Neutrophil (primary cell): Measurements from ENCODE around the gene AGAP1.

ENCODE experiments used
- H3K27ac ChIP-seq: fragments of 200-600 bp; sonication (generic); 2 replicates; pipeline ENCODE4 v1.5.1; 2016; ENCODE audit warnings: mild to moderate bottlenecking, moderate library complexity
- H3K27me3 ChIP-seq: fragments of 200-600 bp; sonication (generic); 2 replicates; pipeline ENCODE4 v1.6.0; 2016; ENCODE audit warnings: mild to moderate bottlenecking
- H3K36me3 ChIP-seq: fragments of 200-600 bp; sonication (generic); 2 replicates; pipeline ENCODE4 v1.5.1; 2017
- H3K4me1 ChIP-seq, 2 experiments: fragments of 200-600 bp in 1 of 2; sonication (generic) in 1 of 2; 1 replicate in 1 of 2; 2 replicates in 1 of 2; pipeline versions ENCODE4 v1.5.1 to v1.6.1; 2013 to 2016; ENCODE audit warnings: low read depth in 1 of 2, low read length in 1 of 2, mild to moderate bottlenecking in 1 of 2, moderate library complexity in 1 of 2; ENCODE audit not compliant: control insufficient read depth in 1 of 2, insufficient read depth in 1 of 2
- H3K4me3 ChIP-seq, 2 experiments: fragments of 200-600 bp in 1 of 2; sonication (generic) in 1 of 2; 1 replicate in 1 of 2; 2 replicates in 1 of 2; pipeline ENCODE4 v1.5.1; 2013 to 2016; ENCODE audit warnings: low read depth in 1 of 2, low read length in 1 of 2, mild to moderate bottlenecking in 1 of 2, moderate library complexity in 1 of 2
- H3K9me3 ChIP-seq: fragments of 200-600 bp; sonication (generic); 2 replicates; pipeline ENCODE4 v1.5.1; 2016
- TF ChIP-seq, protein P1 (sequence below): fragments of 200-600 bp; sonication (generic); IDR thresholded peaks from 2 replicates; pipeline ENCODE4 v1.5.1; 2016; ENCODE audit warnings: antibody characterized with exemption

Gene AGAP1

DNA sequence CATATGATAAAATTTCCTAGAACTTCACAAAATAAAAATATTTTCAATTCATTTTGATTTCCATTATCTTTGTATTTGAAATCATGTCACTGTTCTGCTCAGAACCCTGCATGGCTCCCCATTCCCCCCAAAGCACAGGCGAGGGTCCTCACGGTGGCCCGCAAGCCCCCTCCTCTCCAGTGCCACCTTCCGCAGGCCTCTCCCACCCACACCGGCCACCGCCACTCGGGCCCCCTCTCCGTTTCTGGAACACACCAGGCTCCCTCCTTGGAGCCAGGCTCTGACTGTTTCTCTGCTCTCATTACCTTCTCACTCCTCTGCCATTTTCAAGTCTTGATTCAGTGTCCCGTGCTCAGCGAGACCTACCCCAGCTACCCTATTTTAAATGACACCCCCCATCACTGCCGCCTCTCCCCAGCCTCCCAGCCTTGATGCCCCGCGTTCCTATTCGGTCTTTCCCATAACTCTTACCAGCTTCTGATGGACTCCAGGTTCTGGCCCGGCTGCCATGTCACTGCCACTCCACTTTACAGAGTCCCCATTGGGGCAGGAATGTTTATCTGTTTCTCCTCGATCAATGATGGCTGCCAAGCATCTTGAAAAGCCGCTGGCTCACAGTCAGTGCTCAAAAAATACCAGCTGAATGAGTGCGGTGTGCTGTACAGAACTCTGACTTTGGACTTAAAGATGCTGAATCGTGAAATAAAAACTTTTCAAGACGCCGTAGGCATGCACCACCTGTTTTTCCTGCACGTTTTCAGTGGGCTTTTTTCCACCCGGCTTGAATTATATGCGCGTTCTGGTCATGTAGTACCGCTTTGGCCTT is 473.3 kb downstream of the AGAP1 start:
- Histone ChIP-seq H3K36me3 (no peaks in the 10 kb centered on the region), H3K27me3 (no peaks in the 10 kb centered on the region), H3K27ac (no peak overlapping the region), H3K9me3 (no peaks in the 10 kb centered on the region), H3K4me1 (no peaks in the 10 kb centered on the region), H3K4me3 (no peak overlapping the region)
- TF ChIP-seq, protein P1, sequence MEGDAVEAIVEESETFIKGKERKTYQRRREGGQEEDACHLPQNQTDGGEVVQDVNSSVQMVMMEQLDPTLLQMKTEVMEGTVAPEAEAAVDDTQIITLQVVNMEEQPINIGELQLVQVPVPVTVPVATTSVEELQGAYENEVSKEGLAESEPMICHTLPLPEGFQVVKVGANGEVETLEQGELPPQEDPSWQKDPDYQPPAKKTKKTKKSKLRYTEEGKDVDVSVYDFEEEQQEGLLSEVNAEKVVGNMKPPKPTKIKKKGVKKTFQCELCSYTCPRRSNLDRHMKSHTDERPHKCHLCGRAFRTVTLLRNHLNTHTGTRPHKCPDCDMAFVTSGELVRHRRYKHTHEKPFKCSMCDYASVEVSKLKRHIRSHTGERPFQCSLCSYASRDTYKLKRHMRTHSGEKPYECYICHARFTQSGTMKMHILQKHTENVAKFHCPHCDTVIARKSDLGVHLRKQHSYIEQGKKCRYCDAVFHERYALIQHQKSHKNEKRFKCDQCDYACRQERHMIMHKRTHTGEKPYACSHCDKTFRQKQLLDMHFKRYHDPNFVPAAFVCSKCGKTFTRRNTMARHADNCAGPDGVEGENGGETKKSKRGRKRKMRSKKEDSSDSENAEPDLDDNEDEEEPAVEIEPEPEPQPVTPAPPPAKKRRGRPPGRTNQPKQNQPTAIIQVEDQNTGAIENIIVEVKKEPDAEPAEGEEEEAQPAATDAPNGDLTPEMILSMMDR, result no peak

GRCh38 chr2:235968155-235968554 is 474.3 kb downstream of the AGAP1 start:
- no peak overlapping the region for H3K27ac ChIP-seq
- H3K4me3 ChIP-seq, result no peak overlapping the region
- H3K9me3 ChIP-seq, result no peaks in the 10 kb centered on the region
- no peaks in the 10 kb centered on the region for H3K27me3 ChIP-seq
- H3K36me3 ChIP-seq, result no peaks in the 10 kb centered on the region
- no peaks in the 10 kb centered on the region for H3K4me1 ChIP-seq
- TF ChIP-seq, protein P1, result no peak

- Histone ChIP-seq H3K9me3 (no peaks in the 10 kb centered on the region), H3K27ac (no peak overlapping the region), H3K4me1 (no peaks in the 10 kb centered on the region), H3K4me3 (no peak overlapping the region), H3K27me3 (no peaks in the 10 kb centered on the region), H3K36me3 (no peaks in the 10 kb centered on the region)
- TF ChIP-seq, protein P1, result no peak
These were observed 474.9 kb downstream of the AGAP1 start for GRCh38 chr2:235968616-235969324.

GRCh38 chr2:235970204-235971040 is 476.6 kb downstream of the AGAP1 start:
- H3K36me3 ChIP-seq, result no peaks in the 10 kb centered on the region
- TF ChIP-seq, protein P1, result no peak
- no peaks in the 10 kb centered on the region for H3K4me1 ChIP-seq
- H3K9me3 ChIP-seq, result no peaks in the 10 kb centered on the region
- no peak overlapping the region for H3K27ac ChIP-seq
- no peaks in the 10 kb centered on the region for H3K27me3 ChIP-seq
- H3K4me3 ChIP-seq, result no peak overlapping the region

- Histone ChIP-seq H3K27me3 (peaks cover 5% of the 10 kb centered on the region), H3K9me3 (no peaks in the 10 kb centered on the region), H3K27ac (no peak overlapping the region), H3K36me3 (no peaks in the 10 kb centered on the region), H3K4me3 (no peak overlapping the region), H3K4me1 (no peaks in the 10 kb centered on the region)
- TF ChIP-seq, protein P1, result no peak
These were observed 482.7 kb downstream of the AGAP1 start for GRCh38 chr2:235976516-235976915.
